Trophoblast cell (in vitro differentiated cells and primary cell): Measurements from ENCODE around the gene ZFAND3.

Experiments used
- DNase-seq, 2 donors: peaks; one replicate each; pipeline ENCODE4 v3.0.0-alpha.2; 2016
- H2AFZ ChIP-seq: 2 replicates; pipeline ENCODE4 v1.6.1; 2013; ENCODE audit warnings: low read length, moderate library complexity, mild to moderate bottlenecking; ENCODE audit not compliant: insufficient read depth, poor library complexity
- H2AK5ac ChIP-seq: 2 replicates; pipeline ENCODE4 v1.6.1; 2013; ENCODE audit warnings: mild to moderate bottlenecking, low read length
- H2BK120ac ChIP-seq: 2 replicates; pipeline ENCODE4 v1.6.1; 2013; ENCODE audit warnings: low read length, mild to moderate bottlenecking, moderate library complexity; ENCODE audit not compliant: insufficient read depth, poor library complexity
- H2BK12ac ChIP-seq: 2 replicates; pipeline ENCODE4 v1.6.1; 2013; ENCODE audit warnings: mild to moderate bottlenecking, low read length, moderate library complexity
- H2BK5ac ChIP-seq: 2 replicates; pipeline ENCODE4 v1.6.1; 2013; ENCODE audit warnings: low read length, low read depth, moderate library complexity, mild to moderate bottlenecking; ENCODE audit not compliant: poor library complexity
- H3K14ac ChIP-seq: 2 replicates; pipeline ENCODE4 v1.6.1; 2013; ENCODE audit warnings: mild to moderate bottlenecking, low read length
- H3K18ac ChIP-seq: 2 replicates; pipeline ENCODE4 v1.6.1; 2013; ENCODE audit warnings: mild to moderate bottlenecking, low read length
- H3K23ac ChIP-seq: 2 replicates; pipeline ENCODE4 v1.6.1; 2013; ENCODE audit warnings: low read length
- H3K27ac ChIP-seq: 2 replicates; pipeline ENCODE4 v1.5.1; 2013; ENCODE audit warnings: low read depth, mild to moderate bottlenecking, inconsistent platforms, low read length, moderate library complexity
- H3K27me3 ChIP-seq: 2 replicates; pipeline ENCODE4 v1.6.1; 2013; ENCODE audit warnings: inconsistent platforms, mild to moderate bottlenecking, low read length, moderate library complexity; ENCODE audit not compliant: insufficient read depth
- H3K36me3 ChIP-seq, 2 experiments: 1 replicate in 1 of 2; 2 replicates in 1 of 2; pipeline ENCODE4 v1.6.1; 2013; ENCODE audit warnings: low read length in 2 of 2, mild to moderate bottlenecking in 2 of 2, moderate library complexity in 1 of 2; ENCODE audit not compliant: insufficient read depth in 2 of 2, control insufficient read depth in 1 of 2
- H3K4ac ChIP-seq: 2 replicates; pipeline ENCODE4 v1.6.1; 2013; ENCODE audit warnings: low read depth, mild to moderate bottlenecking, low read length, moderate library complexity
- H3K4me1 ChIP-seq, 2 experiments: 1 replicate in 1 of 2; 2 replicates in 1 of 2; pipeline ENCODE4 v1.6.1; 2013; ENCODE audit warnings: low read length in 2 of 2, mild to moderate bottlenecking in 2 of 2, moderate library complexity in 1 of 2; ENCODE audit not compliant: insufficient read depth in 2 of 2, control insufficient read depth in 1 of 2
- H3K4me2 ChIP-seq: 2 replicates; pipeline ENCODE4 v1.6.1; 2013; ENCODE audit warnings: inconsistent platforms, mild to moderate bottlenecking, low read length, moderate library complexity
- H3K4me3 ChIP-seq: 2 replicates; pipeline ENCODE4 v1.5.1; 2013; ENCODE audit warnings: mild to moderate bottlenecking, low read depth, low read length, inconsistent platforms
- H3K79me1 ChIP-seq: one replicate; pipeline ENCODE4 v1.6.1; 2013; ENCODE audit warnings: low read length
- H3K79me2 ChIP-seq: 2 replicates; pipeline ENCODE4 v1.6.1; 2013; ENCODE audit warnings: low read length, mild to moderate bottlenecking; ENCODE audit not compliant: control insufficient read depth, insufficient read depth, poor library complexity
- H3K9ac ChIP-seq: 2 replicates; pipeline ENCODE4 v1.6.1; 2013; ENCODE audit warnings: mild to moderate bottlenecking, low read length
- H3K9me3 ChIP-seq: 2 replicates; pipeline ENCODE4 v1.6.1; 2013; ENCODE audit warnings: low read depth, mild to moderate bottlenecking, control low read depth, inconsistent platforms, low read length; ENCODE audit not compliant: insufficient read depth
- H4K12ac ChIP-seq: 2 replicates; pipeline ENCODE4 v1.6.1; 2013; ENCODE audit warnings: low read depth, mild to moderate bottlenecking, low read length, moderate library complexity
- H4K8ac ChIP-seq: 2 replicates; pipeline ENCODE4 v1.6.1; 2013; ENCODE audit warnings: low read depth, mild to moderate bottlenecking, low read length, moderate library complexity
- H4K91ac ChIP-seq: one replicate; pipeline ENCODE4 v1.6.1; 2013; ENCODE audit warnings: low read depth, mild to moderate bottlenecking, low read length, moderate library complexity
- WGBS: extraction: QIAGEN DNeasy Blood & Tissue Kit; methylation state at CpG from one replicate; pipeline ENCODE4 v1.1.7; 2013; ENCODE audit warnings: missing lambda C conversion rate; ENCODE audit not compliant: insufficient read length, insufficient coverage; ENCODE audit errors: extremely low coverage; 5-methylcytosine and 5-hydroxymethylcytosine counted together

ZFAND3 gene

DNA sequence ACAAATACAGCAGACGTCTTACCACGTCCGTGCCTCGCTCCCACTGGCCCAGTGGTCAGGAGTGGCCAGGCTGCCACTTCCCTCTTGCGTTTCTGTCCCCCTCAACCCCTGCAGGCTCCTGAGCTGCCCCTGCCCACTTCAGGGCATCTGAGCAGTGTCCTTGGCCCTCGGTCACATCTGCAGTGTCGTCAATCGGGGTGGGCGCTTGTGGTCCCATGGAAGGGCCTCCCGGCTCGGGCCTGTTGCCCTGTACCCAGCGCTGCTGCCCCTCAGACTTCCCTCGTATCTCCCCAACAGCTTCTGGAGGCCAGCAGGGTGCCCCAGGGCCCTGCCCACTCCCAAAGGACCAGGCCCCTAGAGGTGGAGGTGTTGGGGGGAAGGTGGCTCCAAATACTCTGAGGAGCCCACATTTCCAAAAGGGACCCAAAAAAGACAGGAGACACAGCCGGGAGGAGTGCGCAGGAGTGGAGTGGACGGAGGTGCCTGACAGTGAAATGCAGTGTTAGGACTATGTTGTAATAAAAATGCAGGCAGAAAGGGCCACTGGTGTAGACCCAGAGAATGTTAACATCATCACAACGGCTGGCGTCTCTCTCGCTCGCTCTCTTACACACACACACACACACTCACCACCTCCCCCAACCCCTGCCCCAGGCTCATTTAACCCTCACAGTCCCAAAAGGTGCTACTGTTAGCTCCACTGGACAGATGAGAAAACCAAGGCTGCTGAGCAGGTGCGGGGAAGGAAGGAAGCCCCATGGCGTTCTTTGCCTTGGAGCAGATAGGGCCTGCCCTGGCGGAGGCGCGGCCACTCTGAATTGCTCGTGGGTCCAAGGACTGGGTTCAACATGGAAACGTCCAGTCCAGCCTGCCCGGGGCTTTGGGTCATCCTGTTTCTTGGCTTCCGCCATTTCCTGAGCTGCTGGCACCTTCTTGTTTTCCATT lies 343.9 kb downstream of the ZFAND3 start:
- no peak overlapping the region for H3K14ac ChIP-seq
- no peak overlapping the region for H3K4me2 ChIP-seq
- no peak overlapping the region for H2BK5ac ChIP-seq
- no peaks in the 10 kb centered on the region for H3K4me1 ChIP-seq
- no peak overlapping the region for H2BK120ac ChIP-seq
- no peak overlapping the region for H3K4ac ChIP-seq
- no peak overlapping the region for H4K91ac ChIP-seq
- no peak overlapping the region for H3K27ac ChIP-seq
- no CpG with 5 or more reads among the region's 29 CpGs for WGBS
- H2BK12ac ChIP-seq = no peak overlapping the region
- peaks cover 3% of the 10 kb centered on the region for H3K9me3 ChIP-seq
- H3K9ac ChIP-seq = no peak overlapping the region
- no peak overlapping the region for H2AFZ ChIP-seq
- no peak overlapping the region for H4K12ac ChIP-seq
- no peak overlapping the region for H3K4me3 ChIP-seq
- peak in 1 of 2 donors; percentile 9 for DNase-seq
- H3K23ac ChIP-seq = peak overlapping the region; percentile 6
- H3K18ac ChIP-seq = no peak overlapping the region
- peaks cover 7 to 9% of the 10 kb centered on the region in 2 experiments for H3K36me3 ChIP-seq
- no peaks in the 10 kb centered on the region for H3K79me1 ChIP-seq
- no peak overlapping the region for H2AK5ac ChIP-seq
- H3K79me2 ChIP-seq = no peaks in the 10 kb centered on the region
- H3K27me3 ChIP-seq = no peaks in the 10 kb centered on the region
- no peak overlapping the region for H4K8ac ChIP-seq

DNA sequence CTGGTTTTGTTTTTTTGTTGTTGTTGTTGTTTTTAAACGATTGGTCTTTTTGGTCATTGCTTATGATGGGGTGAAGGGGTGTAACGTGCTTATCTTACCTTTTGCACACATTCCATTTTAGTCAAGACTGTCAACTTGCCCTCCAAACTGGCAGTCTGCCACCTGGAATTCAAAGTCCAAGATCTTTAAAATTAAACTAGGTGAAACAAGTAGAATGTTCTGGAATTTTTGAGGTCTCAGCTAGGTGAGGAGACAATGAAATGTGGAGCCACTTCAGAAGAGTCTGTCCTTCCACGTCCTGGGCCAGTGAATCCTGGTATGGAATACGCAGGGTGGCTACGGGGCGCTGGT lies 344.6 kb downstream of the ZFAND3 start:
- H3K79me1 ChIP-seq = no peaks in the 10 kb centered on the region
- H2BK12ac ChIP-seq = no peak overlapping the region
- H3K18ac ChIP-seq = no peak overlapping the region
- H4K12ac ChIP-seq = no peak overlapping the region
- no peak overlapping the region for H3K4ac ChIP-seq
- H3K36me3 ChIP-seq = peaks cover 3 to 9% of the 10 kb centered on the region in 2 experiments
- H2BK5ac ChIP-seq = no peak overlapping the region
- no peak overlapping the region for H3K9ac ChIP-seq
- no peak overlapping the region for H4K8ac ChIP-seq
- H4K91ac ChIP-seq = no peak overlapping the region
- no peak overlapping the region for H2BK120ac ChIP-seq
- no peak overlapping the region for H2AK5ac ChIP-seq
- no peaks in the 10 kb centered on the region for H3K27me3 ChIP-seq
- WGBS = no CpG with 5 or more reads among the region's 6 CpGs
- H3K14ac ChIP-seq = no peak overlapping the region
- H3K23ac ChIP-seq = no peak overlapping the region
- peaks cover 3% of the 10 kb centered on the region for H3K9me3 ChIP-seq
- no peak overlapping the region for H3K27ac ChIP-seq
- H3K4me1 ChIP-seq = no peaks in the 10 kb centered on the region
- H3K4me3 ChIP-seq = no peak overlapping the region
- no peak overlapping the region for H3K4me2 ChIP-seq
- H3K79me2 ChIP-seq = no peaks in the 10 kb centered on the region
- DNase-seq = no peak
- H2AFZ ChIP-seq = no peak overlapping the region

DNA sequence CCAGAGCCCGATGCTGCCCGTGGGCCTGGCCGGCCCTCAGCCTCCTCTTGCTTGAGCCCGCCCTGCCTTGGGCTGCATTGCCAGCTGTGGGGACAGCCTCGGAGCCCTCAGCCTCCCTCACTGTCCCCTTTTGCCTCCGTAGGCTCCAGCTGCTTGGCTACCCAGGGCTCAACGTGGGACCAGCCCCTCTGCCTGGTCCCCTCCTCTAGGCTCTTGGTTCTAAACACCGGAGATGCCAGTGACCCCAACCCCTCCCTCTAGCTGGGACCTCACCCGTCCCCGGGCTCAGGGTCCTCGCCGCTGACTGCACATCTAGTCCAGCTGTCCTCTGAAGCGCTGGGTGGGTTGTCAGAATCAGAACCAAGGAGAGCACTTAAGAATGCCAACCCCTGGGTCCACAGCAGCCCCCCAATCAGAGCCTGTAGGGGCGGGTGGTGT lies 345.2 kb downstream of the ZFAND3 start:
- Histone ChIP-seq H3K27ac (no peak overlapping the region), H3K79me1 (no peaks in the 10 kb centered on the region), H2BK12ac (no peak overlapping the region), H3K4ac (no peak overlapping the region), H2BK5ac (no peak overlapping the region), H3K27me3 (no peaks in the 10 kb centered on the region), H4K91ac (no peak overlapping the region), H3K4me2 (no peak overlapping the region), H4K8ac (no peak overlapping the region), H2AK5ac (no peak overlapping the region), H3K36me3 (peaks cover 3 to 7% of the 10 kb centered on the region in 2 experiments), H3K4me1 (no peaks in the 10 kb centered on the region), H3K18ac (no peak overlapping the region), H3K79me2 (no peaks in the 10 kb centered on the region), H3K23ac (no peak overlapping the region), H3K9me3 (peaks cover 3% of the 10 kb centered on the region), H2BK120ac (no peak overlapping the region), H3K4me3 (no peak overlapping the region), H3K9ac (no peak overlapping the region), H2AFZ (no peak overlapping the region), H3K14ac (no peak overlapping the region), H4K12ac (no peak overlapping the region)
- no CpG with 5 or more reads among the region's 14 CpGs for WGBS
- no peak for DNase-seq

DNA sequence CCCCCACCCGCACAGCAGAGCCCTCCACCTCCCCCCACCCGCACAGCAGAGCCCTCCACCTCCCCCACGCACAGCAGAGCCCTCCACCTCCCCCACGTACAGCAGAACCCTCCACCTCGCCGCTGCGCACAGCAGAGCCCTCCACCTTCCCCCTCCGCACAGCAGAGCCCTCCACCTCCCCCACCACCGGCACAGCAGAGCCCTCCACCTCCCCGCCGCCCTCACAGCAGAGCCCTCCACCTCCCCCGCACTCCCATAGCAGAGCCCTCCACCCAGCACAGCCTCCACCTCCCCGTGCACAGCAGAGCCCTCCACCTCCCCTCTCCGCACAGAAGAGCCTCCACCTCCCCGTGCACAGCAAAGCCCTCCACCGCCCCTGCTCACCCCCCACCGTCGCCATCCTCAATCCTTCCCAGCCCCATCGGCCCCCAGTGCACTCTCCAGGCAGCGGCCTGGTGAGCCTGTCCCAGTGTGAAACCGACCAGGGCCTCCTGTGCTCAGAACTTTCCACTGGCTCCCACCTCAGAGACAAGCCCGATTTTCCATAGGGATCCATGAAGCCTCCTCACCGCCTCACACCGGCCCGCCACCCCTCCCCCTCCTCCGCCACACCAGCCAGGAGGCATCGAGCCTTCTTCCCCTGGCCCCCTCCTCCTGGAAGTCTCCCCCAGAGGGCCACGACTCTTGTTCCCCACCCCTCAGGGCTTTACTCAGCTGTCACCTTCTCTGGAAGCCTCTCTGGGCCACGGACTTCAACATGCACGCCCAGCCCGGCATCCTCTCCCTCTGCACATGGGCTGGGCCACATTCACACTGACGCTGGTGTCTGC lies 347.1 kb downstream of the ZFAND3 start:
- H3K14ac ChIP-seq = no peak overlapping the region
- DNase-seq = no peak
- no peak overlapping the region for H4K12ac ChIP-seq
- no peak overlapping the region for H3K4me3 ChIP-seq
- no peak overlapping the region for H4K91ac ChIP-seq
- H3K27me3 ChIP-seq = no peaks in the 10 kb centered on the region
- no peak overlapping the region for H2AFZ ChIP-seq
- no peaks in the 10 kb centered on the region for H3K4me1 ChIP-seq
- H4K8ac ChIP-seq = no peak overlapping the region
- no peaks in the 10 kb centered on the region for H3K79me2 ChIP-seq
- H3K9ac ChIP-seq = no peak overlapping the region
- H3K9me3 ChIP-seq = peaks cover 3% of the 10 kb centered on the region
- H2BK120ac ChIP-seq = no peak overlapping the region
- H3K4ac ChIP-seq = no peak overlapping the region
- no peak overlapping the region for H2BK12ac ChIP-seq
- no peaks in the 10 kb centered on the region for H3K36me3 ChIP-seq
- H3K27ac ChIP-seq = no peak overlapping the region
- H3K23ac ChIP-seq = no peak overlapping the region
- H3K18ac ChIP-seq = no peak overlapping the region
- no peak overlapping the region for H3K4me2 ChIP-seq
- H2BK5ac ChIP-seq = no peak overlapping the region
- no peak overlapping the region for H2AK5ac ChIP-seq
- WGBS = no CpG with 5 or more reads among the region's 32 CpGs
- H3K79me1 ChIP-seq = no peaks in the 10 kb centered on the region
